GM19438 (cell line): ENCODE results near the gene FGF18.
"Not testable (repeated sequence)": the region's sequence is repeated elsewhere in the genome, so short reads cannot be mapped to it uniquely, and the experiment has no call there.

ENCODE experiments used
- ATAC-seq: cut with Tn5 transposase; IDR thresholded peaks from one replicate; pipeline ENCODE4 v1.9.1; 2021; ENCODE audit warnings: low read depth; ENCODE audit not compliant: unreplicated experiment

FGF18 gene

DNA sequence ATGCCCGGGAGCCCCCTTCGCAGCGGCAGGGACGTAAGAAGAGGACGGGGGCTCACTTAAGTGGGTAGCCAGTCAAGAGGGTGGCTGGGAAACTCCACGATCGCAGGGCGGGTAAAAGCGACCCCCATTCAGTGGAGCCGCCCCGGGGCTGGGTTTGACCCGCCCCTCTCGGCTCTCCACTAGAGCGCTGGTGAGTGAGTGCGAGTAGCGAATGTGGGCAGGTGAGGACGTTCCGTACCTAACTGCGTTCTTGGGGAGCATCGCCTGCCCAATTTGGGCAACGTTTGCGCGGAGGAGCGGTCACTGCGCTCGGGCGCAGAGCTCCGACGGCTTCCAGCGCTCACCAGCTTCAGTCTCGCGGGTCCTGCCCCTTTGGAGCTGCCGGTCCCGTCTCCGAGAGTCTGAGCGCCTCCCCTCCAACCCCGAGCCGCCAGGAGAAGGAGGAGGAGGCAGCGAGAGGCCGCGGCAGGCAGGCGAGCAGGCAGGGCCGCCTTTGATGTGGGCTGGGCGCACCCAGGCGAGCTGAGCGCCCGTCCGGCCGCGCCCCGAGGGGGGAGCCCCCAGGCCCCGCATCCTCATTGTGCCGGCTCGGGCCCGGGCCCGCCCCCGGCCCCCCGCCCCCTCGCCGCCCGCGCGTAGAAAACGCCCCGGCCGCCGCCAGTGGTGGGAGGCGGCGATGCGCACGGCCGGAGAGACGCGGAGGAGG lies at the start of gene FGF18:
FGF18 (plus strand) TSS at position 666 of the 706 bp plus-strand sequence. CDS start 553 bp downstream, outside the sequence.
- peak; percentile 35 for ATAC-seq

GRCh38 chr5:171369898-171370297 lies 49.5 kb upstream of the FGF18 start:
- ATAC-seq, result no peak

- ATAC-seq, result not testable (repeated sequence)
Measured at GRCh38 chr5:171370881-171371280, 48.6 kb upstream of the FGF18 start.

- no peak for ATAC-seq
Measured at GRCh38 chr5:171371326-171371725, 48.1 kb upstream of the FGF18 start.

GRCh38 chr5:171379961-171380360 lies 39.5 kb upstream of the FGF18 start:
- ATAC-seq, result no peak

DNA sequence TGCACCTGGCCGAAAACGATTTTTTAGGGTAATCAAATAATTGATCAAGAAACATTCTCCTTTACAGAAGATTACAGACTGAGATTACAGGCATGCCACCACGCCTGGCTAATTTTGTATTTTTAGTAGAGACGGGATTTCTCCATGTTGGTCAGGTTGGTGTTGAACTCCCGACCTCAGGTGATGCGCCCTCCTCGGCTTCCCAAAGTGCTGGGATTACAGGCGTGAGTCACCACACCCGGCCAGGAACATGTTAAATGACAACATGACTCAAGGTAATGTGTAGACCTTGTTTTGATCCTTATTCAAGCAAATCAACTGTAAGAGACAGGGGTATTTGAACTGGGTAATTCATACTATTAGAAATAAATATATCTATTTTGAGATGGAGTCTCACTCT lies 35.0 kb upstream of the FGF18 start:
- not testable (repeated sequence) for ATAC-seq

DNA sequence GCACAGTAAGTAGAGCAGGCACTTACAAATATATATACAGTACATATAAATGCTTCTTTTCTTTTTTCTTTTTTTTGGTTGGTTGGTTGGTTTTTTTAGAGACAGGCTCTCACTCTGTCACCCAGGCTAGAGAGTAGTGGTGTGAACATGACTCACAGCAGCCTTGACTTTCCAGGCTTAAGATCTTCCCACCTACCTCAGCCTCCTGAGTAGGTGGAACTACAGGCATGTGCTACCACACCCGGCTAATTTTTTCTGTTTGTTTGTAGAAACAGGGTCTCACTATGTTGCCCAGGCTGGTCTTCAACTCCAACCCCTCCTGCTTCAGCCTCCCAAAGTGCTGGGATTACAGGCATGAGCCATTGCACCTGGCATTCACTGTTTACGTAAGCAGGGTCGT lies 34.4 kb upstream of the FGF18 start:
- not testable (repeated sequence) for ATAC-seq

DNA sequence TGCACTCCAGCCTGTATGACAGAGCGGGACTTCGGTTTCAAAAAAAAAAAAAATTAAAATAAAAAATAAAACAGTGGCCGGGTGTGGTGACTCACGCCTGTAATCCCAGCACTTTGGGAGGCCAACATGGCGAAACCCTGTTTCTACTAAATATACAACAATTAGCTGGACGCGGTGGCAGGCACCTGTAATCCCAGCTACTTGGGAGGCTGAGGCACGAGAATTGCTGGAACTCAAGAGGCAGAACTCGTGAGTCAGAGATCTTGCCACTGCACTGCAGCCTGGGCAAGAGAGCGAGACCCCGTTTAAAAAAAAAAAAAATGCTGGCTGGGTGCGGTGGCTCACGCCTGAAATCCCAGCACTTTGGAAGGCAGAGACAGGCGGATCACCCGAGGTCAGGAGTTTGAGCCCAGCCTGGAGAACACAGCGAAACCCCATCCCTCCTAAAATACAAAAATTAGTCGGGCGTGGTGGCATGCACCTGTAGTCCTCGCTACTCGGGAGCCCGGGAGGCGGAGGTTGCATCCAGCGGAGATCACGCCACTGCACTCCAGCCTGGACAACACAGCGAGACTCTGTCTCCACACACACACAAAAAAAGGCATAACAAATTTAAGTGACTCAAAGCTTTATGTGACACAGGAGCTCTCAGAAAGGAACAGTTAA lies 33.3 kb upstream of the FGF18 start:
- no peak for ATAC-seq

DNA sequence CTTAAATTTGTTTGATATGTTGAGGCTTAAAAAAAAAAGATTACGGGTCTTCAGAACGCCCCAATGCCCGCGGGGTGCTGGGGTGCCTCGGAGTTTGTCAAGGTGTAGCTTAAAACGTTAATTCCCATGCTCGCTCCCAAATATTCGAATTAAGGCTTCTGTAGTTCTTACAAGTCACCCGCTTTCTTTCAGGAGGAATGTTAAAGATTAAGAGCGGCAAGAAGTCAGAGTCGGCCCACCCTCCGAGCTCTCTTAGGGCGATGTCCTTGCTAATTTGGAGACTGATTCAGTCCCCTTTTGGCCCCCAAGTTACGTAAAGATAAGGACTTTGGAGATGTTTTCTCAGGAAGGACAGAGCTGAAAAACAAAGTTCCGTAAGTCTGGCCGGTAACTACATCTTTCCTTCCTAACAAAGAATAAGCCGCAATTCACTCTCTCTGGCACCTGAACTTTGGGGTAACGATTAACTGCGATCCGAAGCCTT lies 32.5 kb upstream of the FGF18 start:
- ATAC-seq, result no peak

GRCh38 chr5:171387345-171387969 lies 32.0 kb upstream of the FGF18 start, which contains the start of gene NPM1:
TSS of gene NPM1 (plus strand) at chr5:171387849. CDS start at chr5:171387949, 100 bp downstream.
- peak; percentile 76 for ATAC-seq

DNA sequence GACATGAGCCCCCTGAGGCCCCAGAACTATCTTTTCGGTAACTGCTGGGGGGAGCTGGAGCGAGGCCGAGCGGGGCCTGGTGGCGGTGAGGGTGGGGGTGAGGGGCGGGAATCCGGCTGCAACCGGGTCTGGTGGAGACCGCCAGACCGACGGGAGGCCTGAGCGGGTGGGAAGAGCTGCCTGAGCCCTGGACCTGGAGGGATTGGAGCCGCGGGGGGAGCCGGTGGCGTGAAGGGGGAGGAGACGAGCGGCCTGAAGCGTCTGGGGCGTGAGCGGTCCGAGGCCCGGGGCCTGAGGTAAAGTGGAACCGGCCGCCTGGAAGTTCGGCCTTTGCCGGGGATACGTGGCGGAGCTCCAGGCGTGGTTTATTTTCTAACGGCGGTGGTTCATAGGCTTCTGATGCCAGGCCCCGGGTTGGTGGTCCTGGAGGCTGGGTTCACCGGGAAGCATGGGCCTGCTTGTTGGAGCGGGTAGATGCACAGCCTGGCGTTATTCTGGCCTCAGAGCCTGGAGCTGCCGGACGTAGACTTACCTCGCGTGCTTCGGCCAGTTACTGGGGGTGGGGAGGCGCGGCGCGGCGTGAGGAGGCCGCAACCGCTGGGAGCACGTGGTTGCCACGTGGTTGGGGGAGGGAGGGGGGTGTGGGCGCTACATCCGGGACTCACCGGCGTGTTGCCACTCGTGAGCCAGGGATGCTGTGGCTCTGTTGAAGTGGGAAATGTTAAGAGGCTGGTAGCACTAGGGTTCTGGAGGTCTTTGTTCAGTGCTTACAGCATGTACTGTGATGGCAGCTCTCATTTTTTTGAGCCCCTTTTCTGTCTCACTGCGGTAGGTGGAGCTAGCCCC lies 31.3 kb upstream of the FGF18 start:
- ATAC-seq, result peak; percentile 46

DNA sequence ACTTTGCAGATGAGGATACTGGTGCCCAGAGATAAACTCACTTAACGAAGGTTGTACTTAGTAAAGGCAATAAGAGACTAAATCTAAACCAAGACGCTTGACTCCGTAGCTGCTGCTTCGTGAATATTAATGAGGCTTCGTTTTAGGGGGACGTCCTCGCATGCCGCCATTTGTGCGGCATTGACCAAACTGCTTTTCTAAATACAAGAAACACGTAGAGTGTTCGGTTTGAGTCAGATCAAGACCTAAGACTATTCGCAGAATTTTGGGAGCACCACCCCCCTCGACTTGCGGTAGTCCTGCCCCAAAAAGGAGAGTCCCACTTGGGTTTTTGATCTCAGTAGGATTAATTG lies 30.7 kb upstream of the FGF18 start:
- ATAC-seq, result no peak

DNA sequence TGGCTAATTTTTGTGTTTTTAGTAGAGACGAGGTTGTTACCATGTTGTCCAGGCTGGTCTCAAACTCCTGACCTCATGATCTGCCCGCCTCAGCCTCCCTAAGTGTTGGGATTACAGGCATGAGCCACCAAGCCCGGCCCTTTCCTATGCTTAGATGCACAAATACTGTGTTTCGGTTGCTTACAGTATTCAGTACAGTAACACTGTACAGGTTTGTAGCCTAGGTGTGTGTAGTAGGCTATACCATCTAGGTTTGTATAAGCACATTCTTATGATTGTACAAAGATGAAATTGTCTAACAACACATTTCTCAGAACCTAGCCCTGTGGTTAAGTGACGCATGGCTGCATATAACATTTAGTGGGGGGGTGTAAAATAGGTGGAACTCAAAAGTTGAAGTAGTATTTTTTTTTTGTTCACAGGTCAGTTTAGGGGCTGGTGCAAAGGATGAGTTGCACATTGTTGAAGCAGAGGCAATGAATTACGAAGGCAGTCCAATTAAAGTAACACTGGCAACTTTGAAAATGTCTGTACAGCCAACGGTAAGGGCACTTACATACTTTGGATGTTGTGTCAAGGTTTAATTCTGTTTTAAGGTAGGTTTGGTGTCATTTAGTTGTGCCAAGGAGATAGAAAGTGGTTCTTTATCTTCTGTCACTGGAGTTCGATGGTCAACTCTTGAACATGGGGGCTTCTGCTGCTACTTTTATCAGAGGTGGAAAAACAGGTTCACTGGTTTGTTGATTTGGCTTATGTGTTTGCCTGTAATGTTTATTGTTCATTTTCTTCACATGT lies 28.4 kb upstream of the FGF18 start:
- no peak for ATAC-seq

- ATAC-seq, result no peak
Measured at GRCh38 chr5:171391996-171392577, 27.4 kb upstream of the FGF18 start.

- ATAC-seq, result no peak
Measured at GRCh38 chr5:171392585-171393159, 26.8 kb upstream of the FGF18 start.

- ATAC-seq, result no peak
Measured at GRCh38 chr5:171395042-171395441, 24.4 kb upstream of the FGF18 start.

DNA sequence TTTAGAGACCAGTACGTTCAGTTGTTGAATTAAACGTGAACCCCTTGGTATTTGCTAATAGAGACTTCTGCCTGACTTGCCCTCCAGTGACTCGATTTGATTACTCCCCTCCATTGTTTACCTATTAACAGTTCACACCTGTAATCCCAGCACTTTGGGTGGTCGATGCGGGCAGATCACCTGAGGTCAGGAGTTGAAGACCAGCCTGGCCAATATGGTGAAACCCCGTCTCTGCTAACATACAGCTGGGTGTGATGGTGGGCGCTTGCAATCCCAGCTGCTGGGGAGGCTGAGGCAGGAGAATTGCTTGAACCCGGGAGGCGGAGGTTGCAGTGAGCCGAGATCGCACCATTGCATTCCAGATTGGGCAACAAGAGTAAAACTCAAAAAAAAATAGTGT lies 22.9 kb upstream of the FGF18 start:
- ATAC-seq, result not testable (repeated sequence)

- ATAC-seq, result no peak
Measured at GRCh38 chr5:171397190-171397589, 22.3 kb upstream of the FGF18 start.

DNA sequence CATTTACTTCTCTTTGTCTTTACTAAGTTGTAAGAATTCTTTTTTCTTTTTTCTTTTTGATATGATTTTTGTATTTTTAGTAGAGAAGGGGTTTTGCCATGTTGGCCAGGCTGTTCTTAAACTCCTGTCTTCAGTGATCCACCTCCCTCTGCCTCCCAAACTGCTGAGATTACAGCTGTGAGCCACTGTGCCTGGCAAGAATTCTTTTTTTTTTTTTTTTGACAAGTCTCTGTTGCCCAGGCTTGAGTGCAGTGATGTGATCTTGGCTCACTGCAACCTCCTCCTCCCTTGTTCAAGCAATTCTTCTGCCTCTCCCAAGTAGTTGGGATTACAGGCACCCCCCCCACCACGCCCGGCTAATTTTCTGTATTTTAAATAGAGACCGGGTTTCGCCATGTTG lies 21.8 kb upstream of the FGF18 start:
- no peak for ATAC-seq
